Cardiac muscle cell (in vitro differentiated cells and primary cell): ENCODE results near the gene CNTNAP2. TPM values are rescaled to one million over a fixed set of nuclear protein-coding genes. Genes with fewer than 3 reads are reported as not detected.

ENCODE experiments used
- DNase-seq, 2 donors: peaks; one replicate each; pipeline versions ENCODE4 v3.0.0 to v3.0.0-alpha.2; 2010 to 2017; ENCODE audit warnings: low read depth in 1 of 2, low spot score in 1 of 2
- H3K27ac ChIP-seq: fragments of 200-600 bp; sonication (generic); 2 replicates; pipeline ENCODE4 v1.5.1; 2016
- H3K27me3 ChIP-seq: fragments of 200-600 bp; sonication (generic); 2 replicates; pipeline ENCODE4 v1.6.0; 2016; ENCODE audit warnings: control low read depth
- H3K36me3 ChIP-seq: fragments of 200-600 bp; sonication (generic); 2 replicates; pipeline ENCODE4 v1.5.1; 2016; ENCODE audit warnings: control low read depth
- H3K4me1 ChIP-seq: fragments of 200-600 bp; sonication (generic); 2 replicates; pipeline ENCODE4 v1.8.1; 2017; ENCODE audit warnings: low read depth, mild to moderate bottlenecking, mixed run types
- H3K4me3 ChIP-seq: fragments of 200-600 bp; sonication (generic); 2 replicates; pipeline ENCODE4 v1.5.1; 2016; ENCODE audit warnings: mild to moderate bottlenecking
- H3K9me3 ChIP-seq: fragments of 200-600 bp; sonication (generic); 2 replicates; pipeline ENCODE4 v1.5.1; 2017; ENCODE audit warnings: low read depth, mild to moderate bottlenecking, control low read depth
- CTCF ChIP-seq: IDR thresholded peaks from 2 replicates; pipeline ENCODE4 v1.5.1; 2012; ENCODE audit warnings: low read depth, mild to moderate bottlenecking, low read length
- polyA plus RNA-seq: library from polyadenylated mRNA; unstranded; fragments of >200 nt; fragmentation: Nextera tagmentation; extraction: Ambion mirVana; gene quantifications from 2 replicates; pipeline ENCODE4 v1.2.1, GENCODE V29; 2016
- total RNA-seq: library from RNA; depleted of rRNA; stranded (reverse); fragments of >200 nt; gene quantifications from 2 replicates; pipeline ENCODE4 v1.2.3, GENCODE V29; 2016

The CNTNAP2 gene
- total and polyA plus RNA-seq, 2 experiments from 2014 or later = 4.8 to 5.1 TPM

- no peak for DNase-seq
- no peak for TF ChIP-seq CTCF
- no peaks in the 10 kb centered on the region for H3K4me1 ChIP-seq
Measured at GRCh38 chr7:147332988-147333387, 1216.4 kb downstream of the CNTNAP2 start.

GRCh38 chr7:147363101-147363500, 1246.5 kb downstream of the CNTNAP2 start:
- Histone ChIP-seq H3K27ac (no peak overlapping the region), H3K27me3 (no peaks in the 10 kb centered on the region), H3K9me3 (no peaks in the 10 kb centered on the region), H3K36me3 (no peaks in the 10 kb centered on the region), H3K4me1 (no peaks in the 10 kb centered on the region), H3K4me3 (no peak overlapping the region)
- DNase-seq = no peak
- no peak for TF ChIP-seq CTCF

More at GRCh38 chr7:147332988-147333387, 1216.4 kb downstream of the CNTNAP2 start:
- Histone ChIP-seq H3K36me3 (no peaks in the 10 kb centered on the region), H3K4me3 (no peak overlapping the region), H3K27me3 (no peaks in the 10 kb centered on the region), H3K9me3 (no peaks in the 10 kb centered on the region), H3K27ac (no peak overlapping the region)

GRCh38 chr7:147376192-147376591, 1259.6 kb downstream of the CNTNAP2 start:
- Histone ChIP-seq H3K27me3 (no peaks in the 10 kb centered on the region), H3K36me3 (no peaks in the 10 kb centered on the region), H3K4me3 (no peak overlapping the region), H3K27ac (no peak overlapping the region), H3K9me3 (no peaks in the 10 kb centered on the region), H3K4me1 (no peaks in the 10 kb centered on the region)
- no peak for DNase-seq
- TF ChIP-seq CTCF = no peak

- H3K9me3 ChIP-seq = no peaks in the 10 kb centered on the region
- TF ChIP-seq CTCF = no peak
- H3K36me3 ChIP-seq = no peaks in the 10 kb centered on the region
- no peak overlapping the region for H3K4me3 ChIP-seq
- DNase-seq = no peak
- no peaks in the 10 kb centered on the region for H3K27me3 ChIP-seq
- no peak overlapping the region for H3K27ac ChIP-seq
- no peaks in the 10 kb centered on the region for H3K4me1 ChIP-seq
Measured at GRCh38 chr7:147380926-147381325, 1264.3 kb downstream of the CNTNAP2 start.

GRCh38 chr7:147394329-147394728, 1277.7 kb downstream of the CNTNAP2 start:
- Histone ChIP-seq H3K4me1 (no peaks in the 10 kb centered on the region), H3K27ac (no peak overlapping the region), H3K27me3 (no peaks in the 10 kb centered on the region), H3K9me3 (no peaks in the 10 kb centered on the region), H3K36me3 (no peaks in the 10 kb centered on the region), H3K4me3 (no peak overlapping the region)
- no peak for DNase-seq
- TF ChIP-seq CTCF = no peak

GRCh38 chr7:147400221-147400689, 1283.7 kb downstream of the CNTNAP2 start:
- DNase-seq = peak in 1 of 2 donors; percentile 69
- no peak for TF ChIP-seq CTCF
- no peak overlapping the region for H3K4me3 ChIP-seq
- no peaks in the 10 kb centered on the region for H3K36me3 ChIP-seq
- no peaks in the 10 kb centered on the region for H3K9me3 ChIP-seq
- H3K4me1 ChIP-seq = no peaks in the 10 kb centered on the region
- H3K27ac ChIP-seq = no peak overlapping the region
- no peaks in the 10 kb centered on the region for H3K27me3 ChIP-seq
